ENCODE data around the gene ATF7.

Gene ATF7

GRCh38 chr12:53474077-53474476, 152.1 kb downstream of the ATF7 start:
- no peak for TF ChIP-seq CTCF (IDR thresholded peaks at IDR 0.05; ENCODE audit: low read depth, low read length, missing control alignments)
- DNase-seq (ENCODE audit: extremely low read depth, low read depth), result no peak
- no peak overlapping the region for H3K4me3 ChIP-seq (replicated peaks; ENCODE audit: low read depth, low read length)

- no peak for TF ChIP-seq CTCF (IDR thresholded peaks at IDR 0.05; ENCODE audit: low read depth, low read length, missing control alignments)
- no peak overlapping the region for H3K4me3 ChIP-seq (replicated peaks; ENCODE audit: low read depth, low read length)
Observed at GRCh38 chr12:53472056-53472582, 154.1 kb downstream of the ATF7 start.

GRCh38 chr12:53468282-53468681, 157.9 kb downstream of the ATF7 start:
- TF ChIP-seq CTCF (IDR thresholded peaks at IDR 0.05; ENCODE audit: low read depth, low read length, missing control alignments), result no peak
- no peak overlapping the region for H3K4me3 ChIP-seq (replicated peaks; ENCODE audit: low read depth, low read length)
- DNase-seq (ENCODE audit: extremely low read depth, low read depth), result no peak

More at GRCh38 chr12:53472056-53472582, 154.1 kb downstream of the ATF7 start:
- no peak for DNase-seq (ENCODE audit: extremely low read depth, low read depth)

- no peak for TF ChIP-seq CTCF (IDR thresholded peaks at IDR 0.05; ENCODE audit: low read depth, low read length, missing control alignments)
- DNase-seq (ENCODE audit: extremely low read depth, low read depth), result no peak
- no peak overlapping the region for H3K4me3 ChIP-seq (replicated peaks; ENCODE audit: low read depth, low read length)
Observed at GRCh38 chr12:53467880-53468279, 158.3 kb downstream of the ATF7 start.

- TF ChIP-seq CTCF (IDR thresholded peaks at IDR 0.05; ENCODE audit: low read depth, low read length, missing control alignments), result no peak
- H3K4me3 ChIP-seq (replicated peaks; ENCODE audit: low read depth, low read length), result no peak overlapping the region
- DNase-seq (ENCODE audit: extremely low read depth, low read depth), result no peak
Observed at GRCh38 chr12:53467082-53467481, 159.1 kb downstream of the ATF7 start.

GRCh38 chr12:53466640-53467039, 159.5 kb downstream of the ATF7 start:
- no peak overlapping the region for H3K4me3 ChIP-seq (replicated peaks; ENCODE audit: low read depth, low read length)
- TF ChIP-seq CTCF (IDR thresholded peaks at IDR 0.05; ENCODE audit: low read depth, low read length, missing control alignments), result no peak
- DNase-seq (ENCODE audit: extremely low read depth, low read depth), result no peak

- no peak overlapping the region for H3K4me3 ChIP-seq (replicated peaks; ENCODE audit: low read depth, low read length)
- TF ChIP-seq CTCF (IDR thresholded peaks at IDR 0.05; ENCODE audit: low read depth, low read length, missing control alignments), result no peak
- no peak for DNase-seq (ENCODE audit: extremely low read depth, low read depth)
Observed at GRCh38 chr12:53465679-53466078, 160.5 kb downstream of the ATF7 start.

Data from HFF-Myc (cell line).